Activated CD4-positive, alpha-beta memory T cell treated with anti-CD3 and anti-CD28 coated beads, Interleukin-2, amount 10 ng/mL, durations not matched to agents 7 days and 5 days (primary cell): ENCODE results near the gene TIGD2. TPM values are rescaled to one million over a fixed set of nuclear protein-coding genes. Genes with fewer than 3 reads are reported as not detected.
A peak's percentile ranks its signal among the peaks of the same experiment; 100 is the strongest.

ENCODE experiments used
- CTCF ChIA-PET: fragments of 350-600 bp; sonication (Branson Sonifier 250); formaldehyde crosslinking; loops from one replicate; lab custom pipeline; 2021; ENCODE audit warnings: antibody characterized with exemption, inconsistent platforms; lab: Charles Lee
- POLR2A ChIA-PET: fragments of 350-600 bp; sonication (Branson Sonifier 250); formaldehyde crosslinking; loops from one replicate; lab custom pipeline; 2021; ENCODE audit warnings: antibody characterized with exemption; lab: Charles Lee
- DNase-seq: peaks from one replicate; pipeline ENCODE4 v3.0.0-alpha.2; 2020
- H3K27ac Mint-ChIP-seq: one replicate; pipeline ENCODE4 v1.8.0; 2021; ENCODE audit warnings: mild to moderate bottlenecking, mixed read lengths
- H3K27me3 Mint-ChIP-seq: one replicate; pipeline ENCODE4 v1.8.0; 2021; ENCODE audit warnings: mixed read lengths
- H3K36me3 Mint-ChIP-seq: one replicate; pipeline ENCODE4 v1.8.0; 2021; ENCODE audit warnings: low read depth, mixed read lengths
- H3K4me1 Mint-ChIP-seq: one replicate; pipeline ENCODE4 v1.8.0; 2021; ENCODE audit warnings: mixed read lengths
- H3K4me3 Mint-ChIP-seq: one replicate; pipeline ENCODE4 v1.8.0; 2021; ENCODE audit warnings: mild to moderate bottlenecking, mixed read lengths
- H3K9me3 Mint-ChIP-seq: one replicate; pipeline ENCODE4 v1.8.0; 2021; ENCODE audit warnings: mixed read lengths
- total RNA-seq, 2 experiments: library from RNA; stranded (reverse); gene quantifications; one replicate each; pipeline ENCODE4 v1.2.3, GENCODE V29; 2021

The TIGD2 gene
- total RNA-seq, 2 experiments from 2014 or later = 3.9 to 4.7 TPM

GRCh38 chr4:89105726-89106125 is 5.6 kb upstream of the TIGD2 start:
- CTCF ChIA-PET = no interaction called here
- Mint-ChIP-seq H3K9me3 (peaks cover 4% of the 10 kb centered on the region), H3K27me3 (peaks cover 24% of the 10 kb centered on the region), H3K27ac (no peak overlapping the region), H3K4me1 (peaks cover 14% of the 10 kb centered on the region), H3K4me3 (no peak overlapping the region), H3K36me3 (peaks cover 3% of the 10 kb centered on the region)
- POLR2A ChIA-PET = no interaction called here
- DNase-seq = no peak

GRCh38 chr4:89108091-89108490 is 3.2 kb upstream of the TIGD2 start:
- Mint-ChIP-seq H3K27ac (no peak overlapping the region), H3K4me3 (no peak overlapping the region), H3K9me3 (peaks cover 4% of the 10 kb centered on the region), H3K36me3 (peaks cover 14% of the 10 kb centered on the region), H3K4me1 (peaks cover 26% of the 10 kb centered on the region), H3K27me3 (peaks cover 29% of the 10 kb centered on the region)
- POLR2A ChIA-PET = no interaction called here
- DNase-seq = no peak
- CTCF ChIA-PET = no interaction called here

GRCh38 chr4:89109841-89110540 is 1.3 kb upstream of the TIGD2 start:
- H3K4me1 Mint-ChIP-seq = peaks cover 29% of the 10 kb centered on the region
- no peak overlapping the region for H3K27ac Mint-ChIP-seq
- no peak for DNase-seq
- peak overlapping the region; percentile 77 for H3K4me3 Mint-ChIP-seq
- H3K9me3 Mint-ChIP-seq = peaks cover 4% of the 10 kb centered on the region
- H3K27me3 Mint-ChIP-seq = peaks cover 24% of the 10 kb centered on the region
- ChIA-PET CTCF (no interaction called here), POLR2A (interaction anchor here (0.6 kb wide), 1 partner anchor 1653 kb away, joined by 3 read pairs; no protein-coding TSS in a partner anchor)
- H3K36me3 Mint-ChIP-seq = peaks cover 18% of the 10 kb centered on the region

GRCh38 chr4:89110541-89110985 is 770 bp upstream of the TIGD2 start:
- CTCF ChIA-PET = no interaction called here
- H3K36me3 Mint-ChIP-seq = peaks cover 18% of the 10 kb centered on the region
- POLR2A ChIA-PET = interaction anchor here (0.6 kb wide), 1 partner anchor 1654 kb away, joined by 3 read pairs; no protein-coding TSS in a partner anchor
- H3K4me1 Mint-ChIP-seq = peaks cover 29% of the 10 kb centered on the region
- peaks cover 24% of the 10 kb centered on the region for H3K27me3 Mint-ChIP-seq
- H3K27ac Mint-ChIP-seq = no peak overlapping the region
- DNase-seq = no peak
- peak overlapping the region; percentile 77 for H3K4me3 Mint-ChIP-seq
- peaks cover 4% of the 10 kb centered on the region for H3K9me3 Mint-ChIP-seq

GRCh38 chr4:89111833-89112563 is 665 bp downstream of the TIGD2 start:
- H3K27me3 Mint-ChIP-seq = peaks cover 24% of the 10 kb centered on the region
- H3K4me3 Mint-ChIP-seq = peak overlapping the region; percentile 77
- CTCF ChIA-PET = interaction anchor here (0.7 kb wide), 1 partner anchor 293 kb away, joined by 3 read pairs; no protein-coding TSS in a partner anchor
- POLR2A ChIA-PET = interaction anchor here (0.8 to 0.9 kb wide), 3 partner anchors 171 to 358 kb away, joined by 3 to 4 read pairs (median 3); no protein-coding TSS in a partner anchor
- H3K27ac Mint-ChIP-seq = no peak overlapping the region
- peaks cover 4% of the 10 kb centered on the region for H3K9me3 Mint-ChIP-seq
- peaks cover 29% of the 10 kb centered on the region for H3K4me1 Mint-ChIP-seq
- DNase-seq = no peak
- peaks cover 18% of the 10 kb centered on the region for H3K36me3 Mint-ChIP-seq

- peaks cover 20% of the 10 kb centered on the region for H3K27me3 Mint-ChIP-seq
- POLR2A ChIA-PET = no interaction called here
- no peak overlapping the region for H3K4me3 Mint-ChIP-seq
- H3K36me3 Mint-ChIP-seq = peaks cover 14% of the 10 kb centered on the region
- H3K9me3 Mint-ChIP-seq = no peaks in the 10 kb centered on the region
- DNase-seq = no peak
- peaks cover 29% of the 10 kb centered on the region for H3K4me1 Mint-ChIP-seq
- CTCF ChIA-PET = no interaction called here
- H3K27ac Mint-ChIP-seq = no peak overlapping the region
Measured at GRCh38 chr4:89113415-89113814, 2.1 kb downstream of the TIGD2 start.

GRCh38 chr4:89114100-89114499 is 2.8 kb downstream of the TIGD2 start:
- DNase-seq = no peak
- H3K9me3 Mint-ChIP-seq = no peaks in the 10 kb centered on the region

GRCh38 chr4:89117115-89117514 is 5.8 kb downstream of the TIGD2 start:
- DNase-seq = no peak
- Mint-ChIP-seq H3K27ac (no peak overlapping the region), H3K4me3 (no peak overlapping the region), H3K27me3 (peaks cover 2% of the 10 kb centered on the region), H3K9me3 (no peaks in the 10 kb centered on the region), H3K4me1 (peaks cover 10% of the 10 kb centered on the region), H3K36me3 (peaks cover 13% of the 10 kb centered on the region)
- CTCF ChIA-PET = no interaction called here
- POLR2A ChIA-PET = no interaction called here

More at GRCh38 chr4:89114100-89114499, 2.8 kb downstream of the TIGD2 start:
- no peak overlapping the region for H3K27ac Mint-ChIP-seq
- ChIA-PET CTCF (no interaction called here), POLR2A (no interaction called here)
- no peak overlapping the region for H3K4me3 Mint-ChIP-seq
- peaks cover 18% of the 10 kb centered on the region for H3K27me3 Mint-ChIP-seq
- H3K4me1 Mint-ChIP-seq = peaks cover 29% of the 10 kb centered on the region
- peaks cover 14% of the 10 kb centered on the region for H3K36me3 Mint-ChIP-seq

GRCh38 chr4:89119166-89119565 is 7.8 kb downstream of the TIGD2 start:
- H3K4me1 Mint-ChIP-seq = no peaks in the 10 kb centered on the region
- POLR2A ChIA-PET = no interaction called here
- H3K9me3 Mint-ChIP-seq = no peaks in the 10 kb centered on the region
- no peak for DNase-seq
- H3K4me3 Mint-ChIP-seq = no peak overlapping the region
- H3K36me3 Mint-ChIP-seq = no peaks in the 10 kb centered on the region
- H3K27ac Mint-ChIP-seq = no peak overlapping the region
- CTCF ChIA-PET = no interaction called here
- no peaks in the 10 kb centered on the region for H3K27me3 Mint-ChIP-seq

- ChIA-PET POLR2A (no interaction called here), CTCF (no interaction called here)
- peaks cover 6% of the 10 kb centered on the region for H3K4me1 Mint-ChIP-seq
- H3K27me3 Mint-ChIP-seq = no peaks in the 10 kb centered on the region
- no peaks in the 10 kb centered on the region for H3K9me3 Mint-ChIP-seq
- no peak overlapping the region for H3K27ac Mint-ChIP-seq
- no peak overlapping the region for H3K4me3 Mint-ChIP-seq
- H3K36me3 Mint-ChIP-seq = no peaks in the 10 kb centered on the region
- DNase-seq = no peak
Measured at GRCh38 chr4:89119836-89120235, 8.5 kb downstream of the TIGD2 start.

- Mint-ChIP-seq H3K27me3 (no peaks in the 10 kb centered on the region), H3K4me3 (no peak overlapping the region), H3K36me3 (no peaks in the 10 kb centered on the region), H3K27ac (no peak overlapping the region), H3K4me1 (peaks cover 15% of the 10 kb centered on the region), H3K9me3 (no peaks in the 10 kb centered on the region)
- ChIA-PET CTCF (no interaction called here), POLR2A (no interaction called here)
- DNase-seq = no peak
Measured at GRCh38 chr4:89121387-89122068, 10.2 kb downstream of the TIGD2 start.

- CTCF ChIA-PET = interaction anchor here (0.7 kb wide), 1 partner anchor 518 kb away, joined by 3 read pairs; no protein-coding TSS in a partner anchor
Measured at GRCh38 chr4:89123451-89123851, 12.1 kb downstream of the TIGD2 start.

More at GRCh38 chr4:89123451-89123851, 12.1 kb downstream of the TIGD2 start:
- H3K36me3 Mint-ChIP-seq = no peaks in the 10 kb centered on the region
- H3K9me3 Mint-ChIP-seq = no peaks in the 10 kb centered on the region
- H3K27me3 Mint-ChIP-seq = no peaks in the 10 kb centered on the region
- H3K27ac Mint-ChIP-seq = no peak overlapping the region
- POLR2A ChIA-PET = interaction anchor here (0.5 kb wide), 1 partner anchor 27 kb away, joined by 3 read pairs; no protein-coding TSS in a partner anchor
- H3K4me3 Mint-ChIP-seq = no peak overlapping the region
- no peak for DNase-seq
- peaks cover 15% of the 10 kb centered on the region for H3K4me1 Mint-ChIP-seq
